ENCODE results near the gene KCTD5. TPM values are rescaled to one million over a fixed set of nuclear protein-coding genes. Genes with fewer than 3 reads are reported as not detected.

Gene KCTD5
- total and polyA plus RNA-seq, 9 of the 15 experiments (the other 6 are each of a cell fraction or from before 2014, with no cell fraction given) = 0.73 to 58.3 (median 32.3) TPM

- peak in 1 of 2 experiments; percentile 49; a peak in 1 of 4 replicates for TF ChIP-seq ZMIZ1 (IDR thresholded peaks at IDR 0.05; ENCODE audit: low read depth in 2 of 2, low read length in 2 of 2)
- peak; percentile 100 for TF ChIP-seq ZBTB40 (IDR thresholded peaks at IDR 0.05)
- TF ChIP-seq ZBTB40 (CRISPR knock-in tag; IDR thresholded peaks at IDR 0.05) = no peak
- TF ChIP-seq SMARCA5 (IDR thresholded peaks at IDR 0.05) = no peak
- TF ChIP-seq ZNF174 (CRISPR knock-in tag; IDR thresholded peaks at IDR 0.05) = no peak
- TF ChIP-seq ATF1 (CRISPR knock-in tag; IDR thresholded peaks at IDR 0.05) = peak; percentile 67; the same call in 1 of the 2 replicates
- peak; percentile 96 for TF ChIP-seq ATF1 (tag; IDR thresholded peaks at IDR 0.05)
- TF ChIP-seq OTX1 (CRISPR knock-in tag; IDR thresholded peaks at IDR 0.05) = no peak
- no peak for TF ChIP-seq SNAPC5 (CRISPR knock-in tag; IDR thresholded peaks at IDR 0.05)
- TF ChIP-seq ZNF212 (CRISPR knock-in tag; IDR thresholded peaks at IDR 0.05) = no peak
- TF ChIP-seq ZBED1 (IDR thresholded peaks at IDR 0.05) = 0 out of 2 replicates have a peak, but pooled peaks have one; percentile 50
- TF ChIP-seq NFIC (IDR thresholded peaks at IDR 0.05) = peak; percentile 68
- TF ChIP-seq NCOR1 (IDR thresholded peaks at IDR 0.05) = peak; percentile 54
- peak; percentile 89; the same call in 1 of the 2 replicates for TF ChIP-seq ZSCAN29 (IDR thresholded peaks at IDR 0.05)
- peak in 1 of 2 experiments; percentile 63; a peak in 1 of 3 replicates for TF ChIP-seq CBX3 (IDR thresholded peaks at IDR 0.05; ENCODE audit: borderline replicate concordance in 1 of 2, low read length in 2 of 2)
- no peak for TF ChIP-seq HNRNPUL1 (IDR thresholded peaks at IDR 0.05; ENCODE audit: low read length)
- no peak for TF ChIP-seq CBFA2T3 (IDR thresholded peaks at IDR 0.05)
- no peak for TF ChIP-seq XRCC3 (IDR thresholded peaks at IDR 0.05)
- TF ChIP-seq ATF7 (IDR thresholded peaks at IDR 0.05) = peak; percentile 86
Observed at GRCh38 chr16:2682209-2683021, at the start of gene KCTD5 (continued).
